MCF 10A (cell line): ENCODE measurements around the gene CEBPZOS. TPM values are rescaled to one million over a fixed set of nuclear protein-coding genes. Genes with fewer than 3 reads are reported as not detected.

ENCODE experiments used
- BruUV-seq: library from RNA; stranded (reverse); fragments of 400-500 nt; replicated peaks from 2 replicates; lab custom pipeline; 2021; lab: Mats Ljungman, UMichigan
- CTCF ChIA-PET: fragments of 300-600 bp; sonication (Branson Sonifier 250); formaldehyde crosslinking; extraction: SDS; loops from one replicate; lab custom pipeline; 2021; ENCODE audit warnings: antibody characterized with exemption, inconsistent platforms; lab: Yijun Ruan, JAX
- POLR2A ChIA-PET: fragments of 300-600, 350-650 bp; sonication (Branson Sonifier 250); formaldehyde crosslinking; extraction: SDS; loops from one replicate; lab custom pipeline; 2020; ENCODE audit warnings: antibody characterized with exemption, inconsistent platforms; lab: Yijun Ruan, JAX
- DNase-seq: peaks from one replicate; pipeline ENCODE4 v3.0.0-alpha.2; 2018; ENCODE audit not compliant: unreplicated experiment
- H3K27ac Mint-ChIP-seq: one replicate; pipeline ENCODE4 v1.8.0; 2022; ENCODE audit warnings: mild to moderate bottlenecking, low read depth, mixed read lengths; ENCODE audit not compliant: unreplicated experiment
- H3K27me3 Mint-ChIP-seq: one replicate; pipeline ENCODE4 v1.8.0; 2022; ENCODE audit warnings: mixed read lengths; ENCODE audit not compliant: insufficient read depth, unreplicated experiment
- H3K36me3 Mint-ChIP-seq: one replicate; pipeline ENCODE4 v1.8.0; 2022; ENCODE audit warnings: mild to moderate bottlenecking, moderate library complexity, mixed read lengths; ENCODE audit not compliant: insufficient read depth, unreplicated experiment
- H3K4me1 Mint-ChIP-seq: one replicate; pipeline ENCODE4 v1.8.0; 2022; ENCODE audit warnings: mixed read lengths; ENCODE audit not compliant: insufficient read depth, unreplicated experiment
- H3K4me3 Mint-ChIP-seq: one replicate; pipeline ENCODE4 v1.8.0; 2022; ENCODE audit warnings: mild to moderate bottlenecking, moderate library complexity, mixed read lengths; ENCODE audit not compliant: unreplicated experiment
- H3K9me3 Mint-ChIP-seq: one replicate; pipeline ENCODE4 v1.8.0; 2022; ENCODE audit warnings: mixed read lengths; ENCODE audit not compliant: unreplicated experiment
- CTCF ChIP-seq: fragments of 200-600 bp; IDR thresholded peaks from one replicate; pipeline ENCODE4 v1.8.0; 2022; ENCODE audit warnings: antibody characterized with exemption, mild to moderate bottlenecking; ENCODE audit not compliant: unreplicated experiment
- intact Hi-C: fragments of 100-400 bp; cut with micrococcal nuclease; formaldehyde crosslinking; loops from 2 replicates; pipeline ENCODE4 v1.14.1; 2022
- total RNA-seq: library from RNA; stranded (reverse); gene quantifications from 2 replicates; pipeline ENCODE4 v1.2.3, GENCODE V29; 2022

Gene CEBPZOS
- total RNA-seq, 1 experiment from 2014 or later: 38.5 TPM

GRCh38 chr2:37153224-37153623, 43.1 kb upstream of the CEBPZOS start:
- no TSS peak for BruUV-seq
- peaks cover 28% of the 10 kb centered on the region for H3K4me1 Mint-ChIP-seq

GRCh38 chr2:37154785-37155184, 41.5 kb upstream of the CEBPZOS start:
- DNase-seq: no peak
- peaks cover 15% of the 10 kb centered on the region for H3K9me3 Mint-ChIP-seq
- TF ChIP-seq CTCF: no peak
- intact Hi-C loops: no loop called here
- H3K4me3 Mint-ChIP-seq: no peak overlapping the region
- no TSS peak for BruUV-seq
- no peaks in the 10 kb centered on the region for H3K27me3 Mint-ChIP-seq
- H3K27ac Mint-ChIP-seq: peak overlapping the region; percentile 90
- ChIA-PET POLR2A (interaction anchor here (0.8 to 3.3 kb wide), 4 partner anchors 71 to 77 kb away, joined by 3 to 18 read pairs (median 10); partner anchors contain the start of genes CEBPZ, GPATCH11, HEATR5B and NDUFAF7), CTCF (interaction anchor here (0.6 to 1.0 kb wide), 5 partner anchors 13 to 737 kb away, joined by 3 to 4 read pairs (median 3); no protein-coding TSS in a partner anchor)
- peaks cover 10% of the 10 kb centered on the region for H3K36me3 Mint-ChIP-seq
- H3K4me1 Mint-ChIP-seq: peaks cover 28% of the 10 kb centered on the region

More at GRCh38 chr2:37153224-37153623, 43.1 kb upstream of the CEBPZOS start:
- H3K27ac Mint-ChIP-seq: no peak overlapping the region
- POLR2A ChIA-PET: no interaction called here
- H3K9me3 Mint-ChIP-seq: peaks cover 15% of the 10 kb centered on the region
- no peak overlapping the region for H3K4me3 Mint-ChIP-seq
- no peak for DNase-seq
- TF ChIP-seq CTCF: no peak
- H3K27me3 Mint-ChIP-seq: no peaks in the 10 kb centered on the region
- peaks cover 26% of the 10 kb centered on the region for H3K36me3 Mint-ChIP-seq
- intact Hi-C loops: no loop called here
- CTCF ChIA-PET: no interaction called here

- peak; percentile 40 for DNase-seq
- intact Hi-C loops: no loop called here
- Mint-ChIP-seq H3K36me3 (peaks cover 10% of the 10 kb centered on the region), H3K4me1 (peaks cover 28% of the 10 kb centered on the region), H3K27me3 (no peaks in the 10 kb centered on the region), H3K27ac (peak overlapping the region; percentile 90), H3K9me3 (peaks cover 15% of the 10 kb centered on the region), H3K4me3 (peak overlapping the region; percentile 84)
- no TSS peak for BruUV-seq
- no peak for TF ChIP-seq CTCF
- CTCF ChIA-PET: interaction anchor here (0.6 to 2.1 kb wide), 6 partner anchors 11 to 650 kb away, joined by 3 to 7 read pairs (median 3); no protein-coding TSS in a partner anchor
- POLR2A ChIA-PET: interaction anchor here (0.5 to 3.3 kb wide), 13 partner anchors 10 to 1163 kb away, joined by 3 to 18 read pairs (median 4); partner anchors contain the start of genes CEBPZ, CEBPZOS, GPATCH11 and HEATR5B
Observed at GRCh38 chr2:37156071-37156856, 40.0 kb upstream of the CEBPZOS start.
